GM18867 (cell line): ENCODE measurements around the gene BUD13.
"Not testable (repeated sequence)": the region's sequence is repeated elsewhere in the genome, so short reads cannot be mapped to it uniquely, and the experiment has no call there.

Experiments
- ATAC-seq: cut with Tn5 transposase; IDR thresholded peaks from one replicate; pipeline ENCODE4 v1.9.1; 2021; ENCODE audit warnings: mild to moderate bottlenecking, moderate library complexity; ENCODE audit not compliant: unreplicated experiment

BUD13 gene

DNA sequence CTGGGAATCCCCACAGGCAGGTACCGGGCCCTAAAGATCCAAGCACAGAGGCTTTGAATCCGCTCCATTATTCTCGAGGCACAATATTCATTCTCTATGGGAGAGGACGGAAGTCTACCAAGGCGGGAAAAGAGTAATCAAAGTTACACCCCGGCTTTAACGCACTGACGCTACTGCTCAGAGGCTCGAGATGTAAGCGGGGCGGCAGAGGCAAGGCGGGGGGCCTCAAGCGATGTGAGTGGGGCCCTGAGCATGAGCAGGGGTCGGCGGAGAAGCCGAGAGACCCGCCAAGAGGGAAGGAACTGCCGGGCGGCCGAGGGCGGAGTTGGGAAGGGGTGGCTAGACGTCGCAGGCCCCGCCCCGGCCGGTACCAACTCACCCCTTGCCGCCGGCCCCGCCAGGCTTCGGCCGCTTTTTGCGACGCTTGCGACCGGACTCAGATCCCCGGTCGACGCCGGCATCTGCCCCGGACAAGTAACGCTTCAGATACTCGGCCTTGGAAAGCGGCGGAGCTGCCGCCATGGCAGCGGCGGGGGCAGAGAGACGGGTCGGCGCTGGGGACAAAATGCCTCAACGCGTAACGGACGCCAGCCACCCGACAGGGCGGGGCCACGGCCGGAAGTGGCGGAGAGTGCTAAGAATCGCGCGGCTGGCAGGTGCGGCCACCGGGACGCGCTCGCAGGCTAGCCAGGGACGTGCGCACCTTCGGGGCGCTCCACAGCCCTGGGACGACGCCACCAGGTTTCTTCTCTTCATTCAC lies at the start of gene BUD13:
TSS of gene BUD13 (minus strand) at position 545 of the 760 bp plus-strand sequence. CDS start at position 522, 23 bp downstream.
- peak; percentile 81 for ATAC-seq

GRCh38 chr11:116822575-116822974 lies 49.8 kb upstream of the BUD13 start:
- ATAC-seq: no peak

- no peak for ATAC-seq
Measured at GRCh38 chr11:116821050-116821918, 48.5 kb upstream of the BUD13 start.

GRCh38 chr11:116819049-116819448 lies 46.3 kb upstream of the BUD13 start:
- no peak for ATAC-seq

- ATAC-seq: no peak
Measured at GRCh38 chr11:116814502-116814901, 41.7 kb upstream of the BUD13 start.

DNA sequence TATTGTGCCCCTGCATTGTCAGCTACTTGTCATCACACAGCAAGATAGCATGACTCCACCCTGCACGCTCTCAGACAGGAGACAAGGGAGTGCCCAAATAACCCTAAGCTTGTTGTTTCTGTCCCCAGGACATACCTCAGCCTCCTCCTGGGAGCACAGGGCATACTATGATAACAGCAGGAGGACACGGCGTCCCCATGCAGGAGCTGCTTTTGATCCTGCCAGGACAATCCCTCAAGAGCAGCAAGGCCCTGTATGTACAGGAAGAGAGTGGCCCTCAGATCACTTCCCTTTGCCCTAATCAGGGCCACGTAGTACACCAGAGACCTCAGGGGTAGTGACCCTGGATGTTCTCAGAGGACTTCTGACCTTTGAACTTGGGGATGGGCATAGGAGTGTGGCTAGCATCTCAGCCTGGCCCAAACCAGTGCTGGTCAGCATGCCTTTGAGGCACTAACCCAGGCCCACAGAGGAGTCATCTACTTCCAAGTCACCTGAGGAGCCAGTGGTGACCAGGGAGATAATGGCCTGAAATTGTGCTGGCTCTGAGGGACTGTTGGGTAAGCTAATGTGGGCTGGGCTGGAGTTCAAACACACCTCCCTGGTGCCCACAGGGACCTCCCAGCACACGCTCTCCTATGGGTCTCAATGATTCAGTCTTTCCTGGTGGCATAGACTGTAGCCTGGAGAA lies 41.1 kb upstream of the BUD13 start:
- no peak for ATAC-seq

DNA sequence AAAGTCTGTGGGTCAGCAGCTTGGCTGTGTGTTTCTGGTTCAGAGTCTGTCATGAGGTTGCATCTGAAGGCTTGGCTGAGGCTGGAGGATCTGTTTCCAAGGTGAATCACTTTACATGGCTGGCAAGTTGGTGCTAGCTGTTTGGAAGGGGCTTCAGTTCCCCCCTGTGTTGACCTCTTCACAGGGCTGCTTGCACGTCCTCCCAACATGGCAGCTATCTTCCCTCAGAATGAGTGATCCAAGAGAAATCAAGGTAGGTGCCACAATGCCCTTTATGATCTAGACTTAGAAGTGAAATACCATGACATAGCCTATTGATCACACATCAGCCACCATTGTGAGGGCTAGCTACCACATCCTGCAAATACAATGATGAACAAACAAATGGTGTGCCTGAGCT lies 40.4 kb upstream of the BUD13 start:
- ATAC-seq: no peak

- no peak for ATAC-seq
Measured at GRCh38 chr11:116812109-116812508, 39.3 kb upstream of the BUD13 start.

GRCh38 chr11:116811194-116811593 lies 38.4 kb upstream of the BUD13 start:
- no peak for ATAC-seq

GRCh38 chr11:116808262-116809175 lies 35.7 kb upstream of the BUD13 start:
- no peak for ATAC-seq

DNA sequence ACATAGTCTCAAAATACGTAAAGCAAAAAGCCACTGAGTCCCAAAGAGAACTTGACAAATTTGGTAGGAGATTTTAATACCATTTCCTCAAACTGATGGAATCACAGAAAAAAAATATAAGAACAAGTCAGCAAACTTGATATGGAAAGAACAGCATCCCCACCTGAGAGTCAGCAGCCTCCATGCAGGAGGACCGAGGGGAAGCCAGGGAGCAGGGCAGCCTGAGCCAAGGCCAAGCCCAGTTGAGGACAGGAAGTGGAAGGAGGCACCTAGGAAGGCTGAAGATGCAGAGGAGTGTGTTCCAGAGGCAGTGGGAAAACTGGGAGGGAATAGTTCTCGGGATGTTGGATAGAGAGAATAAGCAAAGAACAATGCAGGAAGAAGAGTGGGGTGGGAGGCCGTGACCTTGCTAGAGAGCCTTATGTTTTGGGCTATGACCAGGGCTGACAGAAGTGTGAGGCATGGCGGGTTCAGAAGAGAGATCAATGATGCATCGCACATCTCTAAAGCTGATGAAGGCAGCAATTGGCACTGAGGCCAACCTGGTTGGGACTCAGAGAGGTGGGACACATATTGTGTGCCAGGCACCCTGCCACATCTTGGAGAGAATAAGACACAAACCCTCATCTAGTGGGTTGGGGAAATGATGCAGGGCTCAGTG lies 34.9 kb upstream of the BUD13 start:
- no peak for ATAC-seq

GRCh38 chr11:116804001-116804400 lies 31.2 kb upstream of the BUD13 start:
- ATAC-seq: no peak

GRCh38 chr11:116801662-116802061 lies 28.9 kb upstream of the BUD13 start:
- ATAC-seq: not testable (repeated sequence)

DNA sequence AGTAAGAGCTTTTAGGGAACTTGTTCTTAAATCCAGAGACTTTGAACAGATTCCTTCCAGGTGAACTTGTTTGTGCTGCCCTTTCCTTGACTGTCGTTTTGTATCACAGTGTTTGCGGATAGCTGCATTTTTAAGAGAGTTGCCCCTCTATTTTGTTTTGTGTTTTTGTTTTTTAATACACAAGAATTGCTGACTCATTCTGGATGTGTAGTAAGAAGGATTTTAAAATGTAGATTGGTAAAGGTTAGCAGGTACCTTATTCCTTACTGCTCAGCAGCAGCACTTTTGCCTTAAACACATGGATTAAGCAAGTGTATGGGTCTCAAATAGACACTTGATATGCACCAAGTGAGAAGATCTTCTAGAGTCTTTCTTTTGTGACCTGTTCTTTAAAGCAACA lies 27.8 kb upstream of the BUD13 start:
- ATAC-seq: no peak

GRCh38 chr11:116798368-116798767 lies 25.6 kb upstream of the BUD13 start:
- no peak for ATAC-seq

DNA sequence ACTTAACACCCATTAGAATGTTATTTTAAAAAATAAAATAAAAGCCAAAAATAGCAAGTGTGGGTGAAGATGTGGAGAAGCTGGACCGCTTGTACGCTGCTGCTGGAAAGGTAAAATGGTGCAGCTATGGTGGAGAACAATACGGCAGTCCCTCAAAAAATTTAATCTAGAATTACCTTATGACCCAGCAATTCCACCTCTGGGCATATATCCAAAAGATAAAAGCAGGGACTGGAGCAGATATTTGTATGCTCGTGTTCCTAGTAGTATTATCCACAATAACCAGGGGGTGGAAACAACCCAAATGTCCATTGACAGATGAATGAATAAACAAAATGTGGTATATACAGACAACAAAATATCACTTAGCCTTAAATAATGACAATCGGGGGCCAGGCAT lies 25.0 kb upstream of the BUD13 start:
- ATAC-seq: no peak

DNA sequence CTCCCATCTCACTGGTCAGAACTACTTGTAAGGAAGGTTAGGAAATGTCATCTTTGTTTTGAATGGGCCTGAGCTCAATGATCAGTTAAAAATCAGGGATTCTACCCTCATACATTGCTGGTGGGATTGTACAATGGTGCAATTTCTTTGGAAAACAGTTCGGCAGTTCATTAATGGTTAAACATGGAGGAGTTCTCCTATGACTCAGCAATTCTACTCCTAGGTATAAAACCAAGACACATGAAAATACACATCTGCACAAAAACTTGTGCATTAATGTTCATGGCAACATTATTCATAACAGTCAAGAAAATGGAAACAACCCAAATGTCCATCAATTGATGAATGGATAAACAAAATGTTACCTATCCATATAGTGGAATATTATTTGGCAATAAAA lies 23.8 kb upstream of the BUD13 start:
- no peak for ATAC-seq

DNA sequence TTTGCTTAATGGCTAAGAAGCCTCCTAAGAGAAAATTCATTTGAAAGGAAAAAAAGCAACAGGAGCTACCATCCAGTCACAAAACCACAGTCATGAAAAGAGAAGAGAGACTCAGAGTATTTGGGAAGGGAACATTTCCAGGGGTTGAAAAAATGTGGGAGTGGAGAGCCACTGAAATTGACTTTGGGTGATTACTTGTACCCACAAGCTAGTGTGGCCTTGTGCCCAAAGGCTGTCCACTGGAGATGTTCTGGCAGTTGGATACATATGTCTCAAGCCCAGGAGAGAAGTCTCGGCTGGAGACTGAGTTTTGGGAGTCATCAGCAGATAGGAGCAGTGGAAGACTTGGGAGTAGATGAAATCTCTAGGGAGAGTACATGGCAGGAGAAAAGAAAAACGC lies 22.1 kb upstream of the BUD13 start:
- no peak for ATAC-seq

- ATAC-seq: no peak
Measured at GRCh38 chr11:116793772-116794097, 20.9 kb upstream of the BUD13 start.
